Measurements from ENCODE around the gene LRRC61.
"Not testable (repeated sequence)": the region's sequence is repeated elsewhere in the genome, so short reads cannot be mapped to it uniquely, and the experiment has no call there.

The LRRC61 gene, protein sequence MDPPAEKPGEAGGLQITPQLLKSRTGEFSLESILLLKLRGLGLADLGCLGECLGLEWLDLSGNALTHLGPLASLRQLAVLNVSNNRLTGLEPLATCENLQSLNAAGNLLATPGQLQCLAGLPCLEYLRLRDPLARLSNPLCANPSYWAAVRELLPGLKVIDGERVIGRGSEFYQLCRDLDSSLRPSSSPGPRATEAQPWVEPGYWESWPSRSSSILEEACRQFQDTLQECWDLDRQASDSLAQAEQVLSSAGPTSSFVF

DNA sequence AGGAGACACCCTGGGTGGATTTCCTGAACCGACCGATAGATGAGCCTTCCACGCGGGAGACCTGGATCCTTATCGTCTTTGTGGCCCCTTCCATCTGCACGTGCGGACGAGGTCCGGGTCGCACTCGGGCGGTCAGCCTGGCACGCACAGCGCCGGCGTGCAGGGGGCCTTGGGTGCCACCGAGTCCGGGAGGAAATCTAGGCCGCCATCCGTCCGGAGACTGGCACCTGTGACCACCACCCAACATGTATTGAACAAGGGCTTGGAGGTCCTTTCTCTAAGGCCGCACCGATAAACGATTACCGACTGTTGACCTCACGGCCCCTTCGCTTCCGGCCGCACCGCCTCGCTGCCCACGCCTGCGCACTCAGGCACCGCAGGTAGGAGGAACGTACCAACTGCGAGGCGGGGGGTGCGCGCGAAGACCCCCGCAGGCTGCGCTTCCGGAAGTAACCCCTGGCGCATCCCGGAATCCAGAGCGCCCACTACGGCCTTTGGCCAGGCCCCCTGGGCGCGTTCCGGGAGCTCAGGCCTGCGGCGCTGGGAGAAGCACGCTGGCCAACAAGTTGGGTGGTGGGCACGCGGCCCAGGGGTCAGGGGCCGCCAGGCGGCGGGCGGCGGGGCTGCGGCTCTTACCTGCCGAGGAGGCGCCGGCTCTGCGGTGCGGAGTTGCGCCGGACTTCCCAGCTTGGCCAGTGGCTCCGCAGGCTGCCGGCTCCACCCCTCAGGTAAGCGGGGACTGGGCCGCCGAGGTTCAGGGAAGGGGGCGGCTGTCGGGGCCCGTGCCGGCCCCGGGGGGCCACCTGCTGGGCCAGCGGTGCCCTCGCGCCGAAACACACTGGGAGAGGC is at the start of gene LRRC61, which contains the start of gene ACTR3C:
Gene LRRC61, plus strand, starts transcription at position 523 of the 849 bp plus-strand sequence. CDS start 13,507 bp downstream, outside the sequence.
Gene ACTR3C, minus strand, starts transcription at position 713 of the 849 bp plus-strand sequence. CDS start 28,249 bp downstream, outside the sequence.
- DNase-seq = peak; percentile 55

DNA sequence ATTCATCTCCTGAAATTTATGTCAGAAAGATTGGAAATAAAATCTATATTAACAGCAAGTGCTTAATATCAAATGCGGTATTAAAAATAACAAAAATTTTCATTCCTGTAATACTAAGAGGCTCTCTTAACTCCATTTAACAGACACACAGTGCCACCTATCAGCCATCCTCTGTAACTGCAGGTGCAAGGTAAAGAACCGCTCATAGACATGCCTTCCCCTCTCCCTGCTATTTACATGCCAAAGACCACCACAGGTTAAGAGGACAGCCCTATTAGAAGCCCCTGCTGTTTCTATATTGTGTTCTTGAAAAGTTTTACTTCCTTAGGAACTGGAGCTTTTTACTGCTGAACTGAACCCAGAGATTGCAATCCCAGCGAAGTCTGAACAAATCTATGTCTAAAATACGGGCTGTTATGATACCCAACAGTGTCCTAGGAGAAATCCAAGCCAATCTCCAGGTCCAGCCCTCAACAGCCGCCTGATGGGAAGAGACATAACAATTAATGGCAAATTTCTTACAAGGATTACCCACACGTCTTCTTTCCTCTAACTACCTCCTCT is 46.9 kb upstream of the LRRC61 start:
- not testable (repeated sequence) for DNase-seq

DNA sequence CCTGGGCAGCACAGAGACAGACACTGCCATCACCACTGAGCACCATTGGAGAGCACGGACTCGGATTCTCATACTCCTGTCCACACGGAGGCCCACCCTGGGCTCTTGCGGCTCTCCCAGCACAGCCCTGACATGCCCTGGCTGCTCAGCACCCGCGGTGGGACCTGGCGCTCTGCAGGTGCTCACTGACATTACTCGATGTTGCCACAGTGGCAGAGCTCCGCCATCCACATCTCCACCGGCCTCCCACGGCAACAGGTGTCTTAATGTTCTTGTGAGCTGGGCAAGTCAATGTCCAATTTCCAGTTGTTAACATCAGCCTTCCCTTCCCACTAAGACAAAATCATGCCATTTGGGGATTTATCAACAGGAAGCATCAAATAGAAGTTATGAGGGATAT is 44.8 kb upstream of the LRRC61 start:
- not testable (repeated sequence) for DNase-seq

DNA sequence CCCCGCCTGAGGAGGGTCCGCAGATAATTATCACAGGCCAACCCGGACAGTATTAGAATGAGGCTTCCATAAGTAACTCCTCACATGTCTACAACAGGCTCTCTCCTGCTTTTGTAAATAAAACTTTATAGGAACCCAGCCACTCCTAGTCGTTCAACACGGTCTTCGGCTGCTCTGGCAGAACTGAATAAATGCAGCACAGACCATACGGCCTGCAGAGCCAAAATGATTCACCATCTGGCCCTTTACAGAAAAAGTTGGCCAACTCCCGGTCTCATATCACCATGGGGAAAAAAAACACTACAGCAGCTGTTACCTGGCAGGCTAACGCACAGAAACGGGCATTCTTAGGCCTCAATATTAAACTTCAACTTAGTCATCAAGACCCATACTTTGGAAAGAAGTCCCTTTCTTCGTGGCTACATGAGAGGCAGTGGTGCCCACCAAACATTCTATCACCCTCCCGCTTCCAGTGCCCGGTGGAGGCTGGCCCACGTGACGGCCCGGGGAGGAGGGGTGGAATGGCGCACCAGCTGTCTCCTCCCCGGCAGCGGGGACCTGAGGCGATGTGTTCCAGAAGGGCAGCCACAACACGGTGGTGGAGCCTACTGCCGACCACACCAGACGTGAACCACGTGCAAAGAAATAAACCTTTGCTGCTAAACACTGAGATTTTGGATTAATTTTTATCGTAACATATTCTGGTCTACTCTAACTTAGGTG is 41.3 kb upstream of the LRRC61 start:
- not testable (repeated sequence) for DNase-seq

DNA sequence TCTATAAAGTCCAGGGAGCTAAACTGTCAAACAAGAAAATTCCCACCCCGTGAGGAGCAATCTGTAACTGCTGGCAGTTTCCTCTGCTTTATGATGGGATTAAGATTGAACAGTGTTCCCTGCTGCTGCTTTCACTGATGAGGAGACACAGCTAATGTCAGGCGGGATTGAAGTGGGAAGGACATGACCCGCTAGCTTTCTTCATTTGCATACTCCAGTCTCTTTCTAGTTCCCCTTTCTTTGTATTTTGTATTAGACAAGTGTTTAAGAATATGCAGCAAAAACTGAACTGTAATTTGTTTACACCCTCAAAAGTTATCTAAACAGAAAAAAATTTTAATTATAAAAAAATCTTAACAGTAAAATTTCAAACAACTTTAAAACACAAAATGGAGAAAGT is 40.0 kb upstream of the LRRC61 start:
- not testable (repeated sequence) for DNase-seq

DNA sequence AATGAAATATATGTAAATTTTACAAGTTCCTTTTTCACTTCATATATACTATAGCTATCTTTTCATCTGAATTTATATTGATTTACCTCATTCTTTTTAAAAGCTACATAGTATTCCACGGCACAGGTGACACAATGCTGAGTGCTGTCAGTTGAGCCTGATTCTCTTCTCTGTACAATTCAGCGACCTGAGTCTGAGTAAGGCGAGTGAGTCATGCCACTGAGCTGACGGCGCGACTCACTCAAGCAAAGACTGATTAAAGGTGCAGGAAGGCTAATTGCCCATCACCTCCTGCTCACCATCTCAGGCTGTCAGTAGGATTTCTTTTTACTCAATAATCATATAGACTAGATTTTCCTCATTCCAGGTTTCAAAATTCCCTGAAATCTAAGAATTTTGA is 39.5 kb upstream of the LRRC61 start:
- DNase-seq = not testable (repeated sequence)

DNA sequence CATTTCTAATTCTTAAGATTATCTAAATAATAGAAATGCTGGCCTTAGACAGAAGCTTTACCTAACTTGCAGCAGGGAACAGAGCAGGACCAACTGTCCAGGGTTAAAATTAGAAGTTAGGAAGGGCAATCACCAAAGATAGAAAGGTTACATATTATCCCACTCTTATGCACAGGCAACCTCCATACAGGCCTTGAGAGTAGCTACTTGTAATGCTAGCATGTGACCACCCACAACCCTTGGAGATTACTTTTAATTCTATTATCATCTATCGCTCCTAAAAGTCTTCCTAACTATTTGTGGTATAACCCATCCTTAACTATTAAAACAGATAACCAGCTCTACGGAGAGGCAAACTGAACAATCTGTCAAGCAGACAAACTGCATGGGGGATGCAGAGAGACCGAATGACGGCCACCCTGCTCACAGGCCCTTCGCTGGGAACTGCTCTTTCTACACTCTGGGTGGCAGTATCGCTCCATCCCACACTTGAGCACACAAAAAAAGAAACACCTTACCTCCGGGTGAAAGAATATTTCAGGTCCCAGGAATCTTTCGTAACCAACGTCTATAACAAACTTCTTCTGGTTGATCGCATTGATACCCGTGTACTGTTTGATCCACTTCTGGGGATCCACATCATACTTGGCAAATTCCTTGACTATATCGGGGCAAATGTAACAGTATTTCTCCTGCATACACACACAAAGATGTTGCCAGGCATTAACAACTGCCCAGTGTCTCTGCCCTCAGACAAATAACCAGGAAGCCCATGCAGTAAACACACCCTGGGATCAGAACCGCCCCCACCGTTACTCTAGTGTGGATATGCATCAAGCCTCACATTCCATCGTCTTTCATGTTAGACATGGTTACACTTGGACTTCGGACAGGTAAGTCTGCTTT is 37.1 kb upstream of the LRRC61 start:
- not testable (repeated sequence) for DNase-seq

DNA sequence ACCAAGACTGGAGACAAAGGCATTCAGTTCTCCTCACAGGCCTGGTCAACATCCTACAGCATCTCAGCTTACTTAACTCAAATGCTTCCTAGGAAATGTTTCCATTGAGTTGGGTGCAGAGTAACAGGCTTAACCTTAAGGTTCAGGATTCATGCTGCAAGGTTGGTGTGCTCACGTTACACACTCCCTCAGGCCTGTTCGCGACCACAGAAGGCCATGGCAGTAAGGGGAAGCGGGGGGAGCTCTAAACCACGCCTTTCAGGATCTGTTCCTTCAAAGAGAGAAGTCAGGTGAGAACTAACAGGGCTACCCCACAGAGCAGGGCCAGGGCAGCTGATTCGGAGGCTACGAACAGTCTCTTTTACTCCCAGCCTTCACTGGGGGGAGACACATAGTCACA is 35.3 kb upstream of the LRRC61 start:
- DNase-seq = not testable (repeated sequence)

DNA sequence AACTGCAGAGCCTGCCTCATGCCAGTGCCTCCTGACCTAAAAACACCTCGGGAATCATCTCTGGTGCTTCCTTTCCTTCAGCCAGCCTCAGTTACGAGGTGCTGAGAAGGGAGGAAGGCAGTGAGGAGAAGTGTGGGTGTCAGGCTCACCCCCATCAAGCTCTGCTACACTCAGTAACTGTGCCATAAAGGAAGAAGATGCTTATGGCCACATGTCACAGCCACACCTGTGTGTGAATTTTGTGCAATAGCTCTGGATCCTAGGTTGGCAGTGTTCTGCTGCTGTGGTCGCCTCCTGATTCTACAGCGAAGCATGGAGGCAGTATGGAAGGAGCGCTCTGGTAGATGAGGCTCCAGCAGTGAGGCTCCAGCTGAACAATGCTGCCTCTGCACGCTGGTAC is 34.3 kb upstream of the LRRC61 start:
- DNase-seq = not testable (repeated sequence)

DNA sequence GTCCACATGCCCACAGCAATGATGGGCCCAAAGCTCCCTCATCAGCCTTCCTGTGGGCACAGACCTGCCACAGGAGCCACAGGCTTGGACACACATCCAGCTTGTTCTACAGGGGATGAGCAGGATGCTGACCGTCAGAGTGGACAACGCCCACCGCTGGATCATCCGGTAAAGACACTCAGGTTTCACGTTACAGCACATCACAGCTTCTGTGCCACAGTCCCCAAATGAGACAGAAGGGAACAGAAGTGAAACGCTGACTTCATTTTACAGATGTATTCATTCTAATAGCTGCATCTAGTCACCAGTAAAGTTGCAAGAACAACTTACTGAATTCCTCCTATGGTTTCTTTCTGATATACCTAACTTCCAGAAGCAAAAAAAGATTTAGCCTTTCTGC is 32.8 kb upstream of the LRRC61 start:
- DNase-seq = not testable (repeated sequence)

DNA sequence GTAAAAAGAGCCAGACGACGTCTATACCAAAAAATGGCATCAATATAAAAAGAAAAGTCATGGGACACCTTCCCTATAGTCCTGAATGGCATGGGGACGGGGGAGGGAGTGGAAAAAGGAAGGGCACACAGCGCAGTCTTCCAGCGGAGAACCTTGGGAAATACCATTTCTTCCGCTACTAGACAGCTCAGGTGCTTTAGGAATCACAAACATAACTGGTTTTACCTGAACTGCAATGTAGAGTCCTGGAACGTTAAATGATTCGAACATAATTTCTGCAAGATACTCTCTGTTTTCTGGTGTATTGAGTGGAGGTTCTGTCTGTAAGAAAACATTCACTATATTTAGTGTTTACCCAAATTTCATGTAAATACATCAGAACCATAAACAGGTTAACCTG is 28.1 kb upstream of the LRRC61 start:
- DNase-seq = not testable (repeated sequence)

DNA sequence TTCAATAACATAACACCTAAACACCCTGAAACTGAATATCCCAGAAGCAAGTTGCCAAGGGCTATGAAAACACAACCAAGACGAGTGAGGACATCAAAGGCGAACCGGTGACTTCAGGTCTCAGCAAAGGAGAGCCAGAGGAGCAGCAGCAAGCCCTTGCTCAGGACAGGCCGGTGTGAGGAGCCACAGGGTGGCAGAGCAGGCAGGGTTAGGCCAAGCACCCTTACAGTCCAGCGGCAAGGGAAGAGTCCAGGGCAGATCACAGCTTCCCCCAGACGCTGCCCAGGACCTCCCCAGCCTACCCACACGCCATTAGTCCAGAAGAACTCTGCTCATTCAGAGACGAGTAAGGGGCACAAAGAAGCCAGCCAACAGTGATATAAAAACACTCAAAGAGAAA is 27.5 kb upstream of the LRRC61 start:
- not testable (repeated sequence) for DNase-seq

DNA sequence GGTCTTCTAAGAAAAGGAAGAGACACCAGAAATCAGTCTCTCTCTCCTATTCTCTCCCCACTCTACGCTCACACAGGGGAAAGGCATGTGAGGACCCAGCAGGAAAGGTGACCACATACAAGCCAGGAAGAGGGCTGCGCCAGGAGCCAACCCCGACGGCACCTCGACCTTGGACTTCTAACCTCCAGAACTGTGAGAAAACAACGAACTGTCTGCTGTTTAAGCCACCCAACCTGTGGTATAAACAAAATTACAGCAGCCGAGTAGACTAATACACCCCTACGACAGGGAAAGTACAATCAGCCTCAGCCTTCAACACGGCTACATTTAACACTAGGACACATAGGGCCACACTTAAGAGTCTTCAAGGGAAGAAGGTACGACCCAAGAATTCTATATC is 26.4 kb upstream of the LRRC61 start:
- not testable (repeated sequence) for DNase-seq

DNA sequence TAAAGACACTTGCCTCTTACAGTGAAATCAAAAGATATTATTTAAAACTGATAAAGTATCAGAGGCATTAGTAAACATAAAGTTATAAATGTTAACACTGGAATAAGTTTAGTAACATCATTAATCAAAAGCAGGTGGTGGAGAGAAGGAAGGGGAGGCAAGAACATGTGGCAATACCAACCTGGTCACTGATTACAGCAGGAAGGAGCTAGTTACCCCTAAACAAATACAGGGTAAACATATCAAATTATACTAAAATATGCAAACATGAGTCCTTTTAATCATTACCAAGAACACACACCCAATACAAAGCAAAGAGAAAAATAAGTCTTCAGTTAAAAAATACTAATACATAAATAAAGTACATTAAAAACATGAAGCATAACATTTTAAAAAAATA is 25.2 kb upstream of the LRRC61 start:
- DNase-seq = not testable (repeated sequence)

DNA sequence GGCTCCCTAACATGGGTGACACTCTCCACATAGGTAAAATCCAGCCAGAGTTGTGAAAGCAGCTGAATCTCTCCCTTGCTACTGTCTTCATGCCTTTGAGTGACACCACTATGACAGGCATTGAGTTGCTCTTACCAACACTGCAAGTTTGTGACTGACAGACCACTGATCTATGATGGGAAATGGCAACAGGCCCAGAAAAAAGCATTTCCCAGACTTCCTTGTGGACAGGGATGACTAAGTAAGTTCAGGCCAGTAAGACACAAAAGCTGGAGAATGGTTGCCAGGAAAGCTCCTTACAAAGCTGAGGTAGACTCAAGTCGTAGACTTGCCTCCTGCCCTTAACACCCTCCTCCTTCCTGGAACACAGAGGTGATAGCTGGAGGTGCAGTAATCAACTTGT is 20.2 kb upstream of the LRRC61 start:
- DNase-seq = not testable (repeated sequence)

DNA sequence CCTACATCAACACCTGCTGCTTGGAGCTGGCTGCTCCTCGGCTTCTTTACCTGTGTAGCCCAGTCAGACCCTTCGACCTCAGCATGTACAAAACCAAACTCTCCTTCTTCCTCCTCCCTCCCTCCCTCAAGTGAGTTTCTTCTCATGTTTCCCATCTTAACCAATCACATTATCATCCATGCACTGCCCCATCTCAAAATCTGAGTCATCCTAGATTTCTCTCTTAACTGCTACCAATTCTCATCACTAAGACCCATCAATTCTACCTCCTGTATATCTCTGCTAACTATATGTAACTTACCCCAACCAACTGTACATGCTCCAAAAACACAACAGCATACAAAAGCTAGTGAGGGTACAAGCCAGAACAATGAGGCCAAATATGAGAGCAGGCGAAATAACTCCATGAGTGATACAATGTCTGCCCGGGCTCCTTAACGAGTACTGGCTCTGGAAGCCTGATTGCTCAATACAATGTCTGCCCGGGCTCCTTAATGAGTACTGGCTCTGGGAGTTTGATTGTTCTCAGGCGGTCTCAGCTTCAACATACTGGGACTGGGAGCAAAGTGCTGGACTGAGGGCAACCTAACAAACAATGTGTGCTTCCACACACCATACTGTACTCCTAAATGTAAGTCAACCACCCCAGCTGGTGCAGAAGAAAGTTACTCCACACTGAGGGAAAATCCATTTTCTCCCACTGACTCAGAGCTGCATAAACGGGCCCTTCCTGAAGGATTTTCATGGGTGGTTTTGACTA is 18.5 kb upstream of the LRRC61 start:
- DNase-seq = not testable (repeated sequence)

DNA sequence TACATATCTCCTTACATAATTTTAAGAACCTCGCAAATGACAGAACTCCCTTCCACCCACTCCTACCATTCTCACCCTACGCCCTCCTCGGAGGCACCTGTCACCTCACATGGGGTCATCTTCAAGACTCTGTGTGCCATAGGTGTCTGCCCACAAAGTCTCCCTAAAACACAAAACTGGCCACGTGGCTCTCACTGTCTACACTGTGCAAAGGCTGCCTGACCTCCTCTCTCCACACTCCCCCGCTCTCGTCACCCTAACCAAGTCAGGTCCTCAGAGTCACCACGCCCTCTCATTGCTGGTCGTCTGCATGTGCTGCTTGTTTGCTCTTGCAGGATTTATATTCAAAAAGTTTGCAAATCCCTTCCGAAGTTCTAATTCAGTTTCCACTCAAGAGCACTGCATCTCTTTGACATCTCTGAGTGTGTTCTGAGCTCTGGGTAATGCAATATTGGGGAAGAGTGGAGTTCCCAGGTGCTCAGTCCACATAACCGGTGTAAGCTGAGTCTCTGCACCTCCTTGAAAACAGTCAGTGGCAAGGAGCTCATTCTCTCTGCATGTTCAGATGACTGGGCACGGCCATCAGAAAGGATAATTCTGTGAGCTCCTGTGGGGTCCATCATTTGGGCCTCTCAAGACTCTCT is 17.8 kb upstream of the LRRC61 start:
- DNase-seq = not testable (repeated sequence)

DNA sequence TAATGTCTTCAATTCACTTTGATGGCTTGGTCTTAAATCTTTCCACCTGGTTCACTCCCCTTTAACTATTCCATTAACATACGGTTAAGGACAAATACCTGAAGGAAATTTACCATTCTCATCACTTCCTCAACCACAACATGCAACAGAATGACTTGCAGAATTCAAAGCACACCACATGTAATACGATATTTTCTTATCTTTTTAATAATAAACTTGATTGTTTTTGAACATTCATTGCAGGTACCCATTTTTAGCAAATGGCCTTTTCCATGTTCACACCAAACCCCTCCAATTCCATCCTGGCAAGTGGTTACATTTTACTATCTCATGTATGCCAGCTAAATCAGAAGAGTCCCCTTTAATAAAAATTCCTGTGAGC is 17.3 kb upstream of the LRRC61 start:
- not testable (repeated sequence) for DNase-seq

DNA sequence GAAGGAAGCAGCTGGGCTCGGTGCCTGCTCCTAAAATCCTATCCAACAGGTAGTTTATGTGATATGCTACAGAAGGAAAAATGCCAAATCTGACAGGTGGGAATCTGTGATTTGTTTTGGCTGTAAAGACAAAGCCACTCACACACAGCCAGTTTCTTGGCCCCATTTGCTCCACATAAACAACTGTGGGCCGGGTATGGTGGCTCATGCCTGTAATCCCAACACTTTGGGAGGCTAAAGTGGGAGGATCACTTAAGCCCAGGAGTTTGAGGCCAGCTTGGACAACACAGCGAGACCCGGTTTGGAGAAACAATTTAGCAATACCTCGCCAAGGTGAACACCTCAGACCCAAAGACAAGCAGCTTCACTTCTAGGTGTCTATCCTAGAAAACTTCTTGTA is 16.8 kb upstream of the LRRC61 start:
- not testable (repeated sequence) for DNase-seq

DNA sequence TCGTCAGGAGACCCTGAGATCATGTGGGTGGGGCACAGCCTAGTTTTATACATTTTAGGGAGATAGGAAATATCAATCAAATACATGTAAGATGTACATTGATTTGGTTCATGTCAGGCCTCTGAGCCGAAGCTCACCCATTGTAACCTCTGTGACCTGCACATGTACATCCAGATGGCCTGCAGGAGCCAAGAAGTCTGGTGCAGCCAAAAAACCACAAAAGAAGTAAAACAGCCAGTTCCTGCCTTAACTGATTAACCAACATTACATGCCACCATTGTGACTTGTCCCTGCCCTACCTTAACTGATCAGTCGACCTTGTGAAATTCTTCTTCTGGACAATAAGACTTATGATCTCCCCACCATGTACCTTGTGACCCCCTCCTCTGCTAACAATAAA is 16.0 kb upstream of the LRRC61 start:
- no peak for DNase-seq

DNA sequence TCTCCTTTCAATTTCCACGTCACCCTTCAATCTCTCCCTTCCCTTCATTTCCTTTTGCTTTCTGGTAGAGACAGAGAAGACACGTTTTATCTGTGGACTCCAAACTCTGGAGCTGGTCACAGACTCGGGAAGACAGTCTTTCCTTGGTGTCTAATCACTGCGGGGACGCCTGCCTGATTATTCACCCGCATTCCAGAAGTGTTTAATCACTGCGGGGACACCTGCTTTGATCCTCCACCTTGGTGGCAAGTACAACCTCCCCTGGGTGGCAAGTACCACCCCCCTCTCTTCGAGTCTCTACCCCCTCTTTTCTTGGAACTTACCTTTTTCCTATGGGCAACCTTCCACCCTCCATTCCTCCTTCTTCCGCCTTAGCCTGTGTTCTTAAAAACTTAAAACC is 15.3 kb upstream of the LRRC61 start:
- no peak for DNase-seq

Data from DMS79 (cell line).